ENCODE measurements around the gene AGTRAP.

- no peak for TF ChIP-seq CTCF (conservative IDR thresholded peaks at IDR 0.05)
- no peak for TF ChIP-seq EZH2 (IDR thresholded peaks at IDR 0.05; ENCODE audit: low read depth)
Observed at GRCh38 chr1:11707621-11708276, 28.2 kb upstream of the AGTRAP start.

Data from PC-9 (cell line).